ENCODE measurements around the gene HCFC1. TPM values are rescaled to one million over a fixed set of nuclear protein-coding genes. Genes with fewer than 3 reads are reported as not detected.

The HCFC1 gene
- total and polyA plus RNA-seq, 9 of the 15 experiments (the other 6 are each of a cell fraction or from before 2014, with no cell fraction given) = 2.8 to 133 (median 17.1) TPM

GRCh38 chrX:153897899-153898298 is 73.7 kb downstream of the HCFC1 start (continued):
- TF ChIP-seq ZSCAN32 (CRISPR knock-in tag; IDR thresholded peaks at IDR 0.05) (no peak), ZNF696 (CRISPR knock-in tag; conservative IDR thresholded peaks at IDR 0.05) (no peak), ZNF3 (CRISPR knock-in tag; IDR thresholded peaks at IDR 0.05) (no peak), SRSF7 (optimal IDR thresholded peaks at IDR 0.05; ENCODE audit: low read depth, low read length) (no peak), BMI1 (IDR thresholded peaks at IDR 0.05; ENCODE audit: low read length) (no peak), GTF3C2 (IDR thresholded peaks at IDR 0.05; ENCODE audit: borderline replicate concordance, extremely low read depth, insufficient read length) (no peak), BHLHE40 (IDR thresholded peaks at IDR 0.05; ENCODE audit: low read length) (peak; percentile 83), SMAD2 (IDR thresholded peaks at IDR 0.05; ENCODE audit: low read depth, low read length) (no peak), SMARCA4 (IDR thresholded peaks at IDR 0.05) (peak; percentile 98), ZFP30 (CRISPR knock-in tag; IDR thresholded peaks at IDR 0.05; ENCODE audit: borderline replicate concordance) (no peak), ZNF282 (CRISPR knock-in tag; IDR thresholded peaks at IDR 0.05) (no peak), PURB (CRISPR knock-in tag; IDR thresholded peaks at IDR 0.05; ENCODE audit: low read depth) (no peak), KDM1A (IDR thresholded peaks at IDR 0.05) (peak; percentile 100), TFAP4 (CRISPR knock-in tag; IDR thresholded peaks at IDR 0.05; ENCODE audit: borderline replicate concordance) (no peak), ZEB2 (IDR thresholded peaks at IDR 0.05) (peak; percentile 29; the same call in 1 of the 2 replicates), ZNF324 (CRISPR knock-in tag; IDR thresholded peaks at IDR 0.05) (no peak), KAT8 (IDR thresholded peaks at IDR 0.05; ENCODE audit: low read depth) (no peak), HMG20B (CRISPR knock-in tag; IDR thresholded peaks at IDR 0.05) (no peak), ZBTB11 (CRISPR knock-in tag; IDR thresholded peaks at IDR 0.05) (peak in 1 of 3 experiments; percentile 87; a peak in 2 of 6 replicates)
